CD4-positive, alpha-beta T cell treated with Interferon alpha-2 for 1 hour (primary cell): ENCODE data around the gene KCNK10.
"Not testable (repeated sequence)": the region's sequence is repeated elsewhere in the genome, so short reads cannot be mapped to it uniquely, and the experiment has no call there.

ENCODE experiments used
- DNase-seq, 2 donors: peaks; one replicate each; pipeline ENCODE4 v3.0.0-alpha.2; 2020 to 2022

Gene KCNK10

GRCh38 chr14:88266474-88266873 lies 56.6 kb downstream of the KCNK10 start:
- DNase-seq = no peak

GRCh38 chr14:88264116-88264515 lies 59.0 kb downstream of the KCNK10 start:
- no peak for DNase-seq

GRCh38 chr14:88261302-88261701 lies 61.8 kb downstream of the KCNK10 start:
- DNase-seq = not testable (repeated sequence)

GRCh38 chr14:88258021-88258420 lies 65.0 kb downstream of the KCNK10 start:
- no peak for DNase-seq

DNA sequence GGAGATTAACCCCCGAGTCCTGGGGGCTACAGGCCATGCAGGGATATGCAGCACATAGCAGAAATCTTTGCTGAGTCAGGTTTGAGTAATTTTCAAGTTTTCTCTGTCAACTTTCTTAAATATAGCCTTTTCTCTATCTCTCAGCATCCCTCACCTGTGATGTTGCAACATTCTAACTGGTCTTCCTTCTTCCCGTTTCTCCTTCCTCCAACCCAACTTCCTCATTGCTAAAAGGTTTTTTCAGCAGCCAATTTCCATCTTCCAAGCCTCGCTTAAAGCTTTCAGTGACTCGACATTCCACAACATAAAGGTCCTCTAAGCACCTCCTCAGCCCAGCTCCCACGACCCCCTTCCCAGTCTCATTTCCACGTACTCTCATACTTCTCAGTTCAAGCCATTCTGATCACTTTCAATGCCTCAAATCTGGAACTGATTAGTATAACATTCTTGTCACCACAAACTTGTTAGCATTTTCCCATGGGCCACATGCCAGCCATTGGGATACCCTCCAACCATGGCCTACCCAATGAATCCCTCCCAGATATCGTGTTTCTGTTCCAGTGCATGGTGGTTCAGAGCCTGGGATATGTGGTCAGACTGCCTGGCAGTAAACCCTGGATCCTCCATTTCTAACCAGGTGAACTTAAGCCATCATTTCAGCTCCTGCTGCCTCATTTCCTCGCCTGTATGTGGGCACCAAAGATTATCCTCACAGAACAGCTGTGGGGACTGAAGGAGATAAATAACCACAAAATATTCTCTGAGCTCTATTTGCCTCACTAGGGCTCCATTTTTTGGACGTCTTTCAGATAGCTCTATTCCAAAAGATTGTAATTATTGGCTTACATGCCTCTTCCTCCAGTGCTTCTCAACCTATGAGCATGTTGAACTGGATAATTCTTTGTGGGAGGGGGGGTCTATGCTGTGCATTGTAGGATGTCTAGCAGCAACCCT lies 65.8 kb downstream of the KCNK10 start:
- no peak for DNase-seq

DNA sequence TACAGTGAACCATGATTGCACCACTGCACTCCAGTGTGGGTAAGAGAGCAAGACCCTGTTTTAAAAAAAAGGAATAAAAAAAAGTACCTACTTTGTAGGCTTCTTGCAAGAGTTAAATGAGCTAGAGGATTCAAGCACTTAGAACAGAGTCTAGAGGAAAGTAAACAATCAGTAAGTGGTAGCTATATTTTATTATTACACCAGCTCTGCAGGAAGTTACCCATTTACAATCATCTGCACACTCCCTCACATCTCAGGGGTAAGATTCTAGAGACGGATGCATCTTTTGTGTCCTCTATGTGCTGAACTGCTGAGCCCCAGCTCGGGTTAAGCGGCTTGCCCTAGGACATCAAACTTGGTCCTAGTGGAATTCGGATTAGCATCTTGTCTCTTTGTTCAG lies 67.3 kb downstream of the KCNK10 start:
- DNase-seq = no peak

- DNase-seq = no peak
Measured at GRCh38 chr14:88255196-88255595, 67.9 kb downstream of the KCNK10 start.

DNA sequence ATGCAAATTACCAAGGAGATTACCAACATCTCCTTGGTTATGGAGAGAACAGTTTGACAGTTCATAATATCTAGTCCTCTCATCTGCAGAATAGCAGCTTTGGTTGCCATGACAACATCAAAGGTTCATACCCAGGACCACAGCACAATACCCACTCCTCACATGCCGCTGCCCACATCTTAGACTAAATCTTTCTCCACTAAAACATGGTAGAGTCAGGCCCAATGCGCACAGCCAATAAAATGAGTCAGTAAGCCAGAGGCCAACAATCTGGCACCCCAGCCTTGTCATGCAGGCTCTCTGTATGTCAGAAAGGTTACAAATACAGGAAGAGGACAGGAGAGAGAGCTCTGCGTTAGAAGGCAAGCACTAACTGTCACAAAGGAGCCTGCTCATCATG lies 70.6 kb downstream of the KCNK10 start:
- DNase-seq = no peak

- no peak for DNase-seq
Measured at GRCh38 chr14:88251650-88252049, 71.4 kb downstream of the KCNK10 start.

- no peak for DNase-seq
Measured at GRCh38 chr14:88249266-88249665, 73.8 kb downstream of the KCNK10 start.

- DNase-seq = no peak
Measured at GRCh38 chr14:88248606-88249005, 74.5 kb downstream of the KCNK10 start.

DNA sequence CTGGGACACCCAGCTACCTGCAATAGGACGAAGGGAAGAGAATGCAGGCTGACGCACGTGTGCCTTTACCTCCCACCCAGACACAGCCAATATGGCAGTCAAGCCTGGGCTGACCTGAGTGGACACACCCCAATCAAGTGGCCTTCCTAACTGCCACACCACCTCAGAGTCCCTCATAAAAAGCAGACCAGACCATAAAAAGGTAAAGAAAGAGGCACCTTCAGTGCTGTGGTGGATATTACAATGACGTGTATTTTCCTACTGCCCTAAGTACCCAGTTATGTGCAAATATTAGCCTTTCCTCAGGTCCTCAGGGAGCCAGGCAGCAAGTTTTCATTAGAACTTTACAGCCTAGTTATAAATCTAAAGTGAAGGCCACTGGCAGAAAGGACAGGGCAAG lies 75.8 kb downstream of the KCNK10 start:
- DNase-seq = no peak

DNA sequence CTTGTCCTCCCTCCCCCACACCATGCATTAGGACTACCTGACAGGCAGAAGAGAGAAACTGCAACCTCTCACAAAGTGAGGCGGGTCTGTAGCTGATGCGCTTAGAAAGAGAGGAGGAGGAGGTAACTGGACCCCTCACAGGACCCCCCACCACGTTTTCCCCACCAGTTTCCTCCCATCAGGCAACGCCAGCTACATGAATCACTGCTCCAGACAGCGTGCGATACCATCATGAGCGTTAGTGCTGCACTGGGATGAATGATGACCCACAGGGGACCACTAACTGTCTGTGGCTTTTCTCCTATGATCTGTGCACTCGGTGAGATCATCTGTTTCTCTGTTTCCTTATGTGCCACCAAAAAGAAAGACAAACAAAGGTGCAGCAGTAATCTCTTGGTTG lies 77.7 kb downstream of the KCNK10 start:
- no peak for DNase-seq

GRCh38 chr14:88243946-88244345 lies 79.1 kb downstream of the KCNK10 start:
- DNase-seq = no peak

GRCh38 chr14:88242446-88242845 lies 80.6 kb downstream of the KCNK10 start:
- DNase-seq = no peak

DNA sequence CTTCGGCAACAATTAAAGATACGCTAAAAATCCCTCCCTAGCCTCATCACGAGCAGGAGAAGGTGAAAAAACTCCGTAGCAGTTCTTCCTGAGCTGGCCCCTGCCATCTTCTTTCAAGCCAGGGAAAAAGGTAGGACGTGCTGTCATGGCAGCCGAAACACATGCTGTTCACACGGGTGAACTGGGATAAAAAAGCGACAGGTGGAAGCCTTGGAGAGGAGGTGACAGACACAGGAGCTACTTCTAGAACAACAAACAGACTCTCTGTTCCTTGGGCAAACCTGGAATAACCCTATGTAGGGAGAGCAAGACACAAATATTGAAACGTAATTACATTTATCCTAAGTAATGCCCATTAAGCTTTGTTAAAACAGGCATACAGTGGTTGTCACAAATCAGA lies 81.3 kb downstream of the KCNK10 start:
- no peak for DNase-seq

DNA sequence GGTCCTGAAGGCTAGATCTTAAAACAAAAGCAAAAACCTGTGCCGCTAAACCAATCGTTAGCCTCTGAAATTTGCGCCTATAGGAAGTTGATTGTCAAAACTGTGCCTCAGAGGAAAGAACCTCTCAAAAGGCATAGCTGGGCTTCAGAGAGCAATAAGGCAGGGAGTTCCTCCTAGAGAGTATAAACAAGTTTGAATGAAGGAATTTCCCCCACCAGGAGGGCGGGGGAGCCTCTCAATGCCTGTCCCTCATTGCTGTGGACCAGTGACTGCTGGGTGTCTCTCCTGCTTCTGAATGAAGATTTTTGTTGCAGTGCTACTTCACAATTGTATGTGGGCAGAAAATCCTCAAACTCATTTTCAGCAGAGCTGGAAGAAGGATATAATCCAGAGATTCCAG lies 88.6 kb downstream of the KCNK10 start:
- no peak for DNase-seq

GRCh38 chr14:88233915-88234314 lies 89.2 kb downstream of the KCNK10 start:
- no peak for DNase-seq

DNA sequence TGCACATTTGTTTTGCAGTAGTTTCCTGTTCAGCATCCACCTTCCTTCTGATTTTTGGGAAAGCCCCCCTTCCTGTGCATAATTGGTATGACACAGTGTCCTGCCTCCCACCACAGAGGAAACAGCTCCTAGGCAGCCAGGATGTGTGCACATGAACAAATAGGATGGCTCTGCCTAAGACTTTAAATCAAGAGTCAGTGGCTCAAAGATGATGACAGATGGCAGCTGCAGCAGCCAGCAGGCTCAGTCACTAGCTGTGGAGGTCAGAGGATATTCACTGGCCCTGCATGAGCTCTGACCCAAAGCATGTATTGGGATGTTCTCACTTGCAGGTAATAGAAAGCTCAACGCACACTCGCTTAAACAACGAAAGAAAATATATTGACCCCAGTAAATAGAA lies 90.3 kb downstream of the KCNK10 start:
- DNase-seq = no peak

DNA sequence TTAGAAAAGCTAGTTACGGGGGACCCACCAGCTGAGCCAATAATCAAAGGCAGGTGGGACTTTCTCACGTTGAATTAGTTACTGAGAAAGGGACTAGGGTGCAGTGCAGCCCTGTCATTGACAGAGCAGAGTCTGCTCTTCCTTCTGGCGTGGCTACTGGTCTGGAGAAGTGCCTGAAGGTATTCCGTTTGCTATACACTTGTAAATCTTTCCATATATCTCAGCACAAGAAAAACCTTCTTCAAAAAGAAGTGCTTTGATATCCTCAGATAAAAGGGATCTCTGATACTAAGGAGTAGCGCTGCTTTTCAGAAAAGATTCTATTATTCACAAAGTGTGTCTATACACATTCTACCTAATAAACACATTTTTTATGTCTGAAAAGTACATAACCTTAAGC lies 91.5 kb downstream of the KCNK10 start:
- no peak for DNase-seq

- no peak for DNase-seq
Measured at GRCh38 chr14:88229428-88229827, 93.6 kb downstream of the KCNK10 start.

DNA sequence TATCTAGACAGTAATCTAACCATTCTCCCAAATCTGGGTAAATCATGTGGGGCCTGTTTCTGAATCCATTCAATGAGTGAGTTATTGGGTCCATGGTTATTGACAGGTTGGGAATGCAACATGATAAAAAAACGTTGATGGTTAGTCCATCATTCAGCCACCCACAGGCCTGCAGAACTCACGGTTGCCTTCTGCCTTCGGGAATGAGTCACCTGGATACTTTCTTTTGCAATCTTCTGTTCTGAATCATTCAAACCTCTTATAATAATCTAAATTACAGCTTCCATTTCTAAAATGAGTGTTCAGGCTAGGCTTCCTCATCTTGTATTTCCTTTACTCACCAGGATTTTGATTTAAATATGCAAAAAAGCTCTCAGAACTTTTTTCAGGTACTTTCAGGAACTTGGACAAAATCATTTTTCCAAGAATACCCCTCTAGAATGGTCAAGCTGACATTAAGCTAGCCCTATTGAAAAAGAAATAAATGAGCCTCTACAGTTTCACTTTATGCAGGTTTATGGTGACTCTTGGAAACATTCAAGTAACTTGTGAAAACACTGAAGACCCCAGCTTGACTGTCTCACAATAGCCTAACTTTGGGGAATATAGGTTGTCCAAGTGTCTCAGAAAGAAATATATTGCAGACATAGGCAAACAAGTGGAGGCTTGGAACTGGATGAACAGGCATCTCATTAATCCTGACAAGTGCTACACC lies 94.4 kb downstream of the KCNK10 start:
- DNase-seq = no peak

DNA sequence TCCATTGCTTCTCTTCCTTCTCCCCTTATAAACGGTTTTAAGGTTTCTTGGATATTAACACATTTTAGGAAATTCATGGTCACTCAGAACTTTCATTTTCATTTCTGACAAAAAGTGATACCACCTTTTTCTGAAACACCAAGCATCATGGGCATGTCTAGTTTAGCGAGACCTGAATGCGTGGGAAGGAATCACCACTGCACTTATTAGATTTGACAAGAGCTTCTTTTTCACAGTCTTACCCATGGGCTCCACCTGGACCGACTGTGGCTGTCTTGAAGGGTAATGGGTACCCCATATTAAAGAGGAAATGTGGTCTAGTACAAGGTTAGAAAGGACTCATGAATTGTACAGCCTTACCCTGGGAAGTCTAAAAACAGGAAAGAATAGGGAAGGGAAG lies 95.4 kb downstream of the KCNK10 start:
- DNase-seq = no peak

GRCh38 chr14:88225721-88226120 lies 97.3 kb downstream of the KCNK10 start:
- DNase-seq = no peak
